ENCODE results near the gene MIS18A. TPM values are rescaled to one million over a fixed set of nuclear protein-coding genes. Genes with fewer than 3 reads are reported as not detected.
"Not testable (repeated sequence)": the region's sequence is repeated elsewhere in the genome, so short reads cannot be mapped to it uniquely, and the experiment has no call there.

The MIS18A gene
- polyA plus RNA-seq, 3 donors: 1.6 to 2.5 (median 2.3) TPM

DNA sequence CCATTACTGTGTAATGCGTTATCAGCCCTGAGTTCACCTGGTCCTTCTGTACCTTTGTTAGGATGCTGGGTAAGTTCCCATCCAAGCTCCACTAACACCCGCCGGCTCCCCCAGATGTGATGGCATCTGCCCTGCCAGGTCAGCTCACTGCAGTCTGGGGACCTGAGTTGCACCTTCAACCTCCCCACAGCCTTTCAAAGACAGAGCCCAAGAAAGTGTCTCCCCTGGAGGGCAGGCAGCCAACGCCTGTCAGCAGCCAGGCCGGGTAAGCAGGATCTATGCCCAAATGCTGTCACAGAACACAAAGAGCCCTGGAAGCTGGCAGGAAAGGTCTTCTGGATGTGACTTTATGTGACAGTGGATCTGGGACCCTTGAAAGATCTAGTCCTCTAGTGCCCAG, 33.5 kb upstream of the MIS18A start:
- H3K4me1 Mint-ChIP-seq: no peaks in the 10 kb centered on the region
- DNase-seq: no peak
- peaks cover 0 to 2% (median 0%) of the 10 kb centered on the region in 7 donors for H3K9me3 Mint-ChIP-seq
- H3K4me2 ChIP-seq (replicated peaks; ENCODE audit: extremely low read depth, low read length, poor library complexity, severe bottlenecking): no peak overlapping the region
- H3K27ac ChIP-seq (ENCODE audit: low read depth in 1 of 2, low read length in 2 of 2): no peak overlapping the region
- TF ChIP-seq, protein P1, sequence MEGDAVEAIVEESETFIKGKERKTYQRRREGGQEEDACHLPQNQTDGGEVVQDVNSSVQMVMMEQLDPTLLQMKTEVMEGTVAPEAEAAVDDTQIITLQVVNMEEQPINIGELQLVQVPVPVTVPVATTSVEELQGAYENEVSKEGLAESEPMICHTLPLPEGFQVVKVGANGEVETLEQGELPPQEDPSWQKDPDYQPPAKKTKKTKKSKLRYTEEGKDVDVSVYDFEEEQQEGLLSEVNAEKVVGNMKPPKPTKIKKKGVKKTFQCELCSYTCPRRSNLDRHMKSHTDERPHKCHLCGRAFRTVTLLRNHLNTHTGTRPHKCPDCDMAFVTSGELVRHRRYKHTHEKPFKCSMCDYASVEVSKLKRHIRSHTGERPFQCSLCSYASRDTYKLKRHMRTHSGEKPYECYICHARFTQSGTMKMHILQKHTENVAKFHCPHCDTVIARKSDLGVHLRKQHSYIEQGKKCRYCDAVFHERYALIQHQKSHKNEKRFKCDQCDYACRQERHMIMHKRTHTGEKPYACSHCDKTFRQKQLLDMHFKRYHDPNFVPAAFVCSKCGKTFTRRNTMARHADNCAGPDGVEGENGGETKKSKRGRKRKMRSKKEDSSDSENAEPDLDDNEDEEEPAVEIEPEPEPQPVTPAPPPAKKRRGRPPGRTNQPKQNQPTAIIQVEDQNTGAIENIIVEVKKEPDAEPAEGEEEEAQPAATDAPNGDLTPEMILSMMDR (IDR thresholded peaks at IDR 0.05): no peak
- H3K79me2 ChIP-seq (ENCODE audit: insufficient read depth, low read length): no peaks in the 10 kb centered on the region
- H3K9me3 ChIP-seq (replicated peaks in 1 of 2; ENCODE audit: control insufficient read depth in 1 of 2, insufficient read depth in 1 of 2, low read length in 2 of 2): no peaks in the 10 kb centered on the region
- no peak overlapping the region for H3K4me3 Mint-ChIP-seq
- no peaks in the 10 kb centered on the region for H3K27me3 Mint-ChIP-seq (ENCODE audit: low read depth in 3 of 3)
- H3K4me1 ChIP-seq (ENCODE audit: control insufficient read depth in 1 of 2, insufficient read depth in 2 of 2, low read length in 2 of 2): no peaks in the 10 kb centered on the region
- H3K36me3 Mint-ChIP-seq: peaks cover 44 to 53% of the 10 kb centered on the region in 2 donors
- no peaks in the 10 kb centered on the region for H3K27me3 ChIP-seq (ENCODE audit: control insufficient read depth in 2 of 2, insufficient read depth in 2 of 2, low read length in 2 of 2)
- peak overlapping the region in 2 of 7 donors; percentile 33 to 47 for H3K27ac Mint-ChIP-seq
- 100% methylated on average over 4 of the region's 5 CpGs for WGBS (ENCODE audit: insufficient coverage)
- no peak overlapping the region for H3K4me3 ChIP-seq (replicated peaks in 1 of 3; ENCODE audit: low read depth in 2 of 3, low read length in 3 of 3)
- H3K9ac ChIP-seq (ENCODE audit: insufficient read depth, low read length, poor library complexity, severe bottlenecking): no peak overlapping the region
- intact Hi-C loops (cut with micrococcal nuclease): no loop called here
- no peak overlapping the region for H2AFZ ChIP-seq (ENCODE audit: insufficient read depth, low read depth, low read length, poor library complexity, severe bottlenecking)
- no peaks in the 10 kb centered on the region for H4K20me1 ChIP-seq (ENCODE audit: insufficient read depth, low read length)
- peaks cover 35 to 54% of the 10 kb centered on the region in 2 donors for H3K36me3 ChIP-seq (replicated peaks in 1 of 2; ENCODE audit: control insufficient read depth in 1 of 2, insufficient read depth in 2 of 2, low read length in 2 of 2)

DNA sequence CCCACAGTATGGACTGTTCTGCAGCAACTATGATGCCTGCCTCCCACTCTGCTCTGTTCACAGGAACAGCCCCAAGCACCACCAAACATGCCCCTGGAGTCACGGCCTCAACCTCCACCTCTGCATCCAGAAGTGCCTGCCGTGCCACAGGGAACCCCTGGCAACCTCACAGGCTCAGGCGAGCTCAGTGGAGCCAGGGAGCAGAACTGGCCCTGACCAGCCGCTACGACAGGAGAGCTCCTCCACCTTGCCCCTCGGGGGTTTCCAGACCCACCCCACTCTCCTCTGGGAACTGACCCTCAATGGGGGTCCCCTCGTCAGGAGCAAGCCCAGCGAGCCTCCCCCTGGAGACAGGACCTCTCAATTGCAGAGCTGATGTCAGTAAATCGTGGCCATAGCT, 32.8 kb upstream of the MIS18A start:
- H3K9me3 ChIP-seq (replicated peaks in 1 of 2; ENCODE audit: control insufficient read depth in 1 of 2, insufficient read depth in 1 of 2, low read length in 2 of 2): no peaks in the 10 kb centered on the region
- Mint-ChIP-seq H3K36me3 (peaks cover 38 to 46% of the 10 kb centered on the region in 2 donors), H3K4me3 (no peak overlapping the region), H3K9me3 (peaks cover 0 to 2% (median 0%) of the 10 kb centered on the region in 7 donors), H3K27me3 (ENCODE audit: low read depth in 3 of 3) (no peaks in the 10 kb centered on the region), H3K4me1 (no peaks in the 10 kb centered on the region), H3K27ac (peak overlapping the region in 1 of 7 donors; percentile 37)
- H3K9ac ChIP-seq (ENCODE audit: insufficient read depth, low read length, poor library complexity, severe bottlenecking): no peak overlapping the region
- no peak overlapping the region for H3K4me2 ChIP-seq (replicated peaks; ENCODE audit: extremely low read depth, low read length, poor library complexity, severe bottlenecking)
- 96% methylated on average over 9 of the region's 9 CpGs for WGBS (ENCODE audit: insufficient coverage)
- intact Hi-C loops (cut with micrococcal nuclease): no loop called here
- no peak overlapping the region for H2AFZ ChIP-seq (ENCODE audit: insufficient read depth, low read depth, low read length, poor library complexity, severe bottlenecking)
- H3K27ac ChIP-seq (ENCODE audit: low read depth in 1 of 2, low read length in 2 of 2): no peak overlapping the region
- no peak for DNase-seq
- no peaks in the 10 kb centered on the region for H3K79me2 ChIP-seq (ENCODE audit: insufficient read depth, low read length)
- TF ChIP-seq, protein P1 (IDR thresholded peaks at IDR 0.05): no peak
- no peak overlapping the region for H3K4me3 ChIP-seq (replicated peaks in 1 of 3; ENCODE audit: low read depth in 2 of 3, low read length in 3 of 3)
- H3K36me3 ChIP-seq (replicated peaks in 1 of 2; ENCODE audit: control insufficient read depth in 1 of 2, insufficient read depth in 2 of 2, low read length in 2 of 2): peaks cover 28 to 47% of the 10 kb centered on the region in 2 donors
- no peaks in the 10 kb centered on the region for H3K4me1 ChIP-seq (ENCODE audit: control insufficient read depth in 1 of 2, insufficient read depth in 2 of 2, low read length in 2 of 2)
- H3K27me3 ChIP-seq (ENCODE audit: control insufficient read depth in 2 of 2, insufficient read depth in 2 of 2, low read length in 2 of 2): no peaks in the 10 kb centered on the region
- no peaks in the 10 kb centered on the region for H4K20me1 ChIP-seq (ENCODE audit: insufficient read depth, low read length)

DNA sequence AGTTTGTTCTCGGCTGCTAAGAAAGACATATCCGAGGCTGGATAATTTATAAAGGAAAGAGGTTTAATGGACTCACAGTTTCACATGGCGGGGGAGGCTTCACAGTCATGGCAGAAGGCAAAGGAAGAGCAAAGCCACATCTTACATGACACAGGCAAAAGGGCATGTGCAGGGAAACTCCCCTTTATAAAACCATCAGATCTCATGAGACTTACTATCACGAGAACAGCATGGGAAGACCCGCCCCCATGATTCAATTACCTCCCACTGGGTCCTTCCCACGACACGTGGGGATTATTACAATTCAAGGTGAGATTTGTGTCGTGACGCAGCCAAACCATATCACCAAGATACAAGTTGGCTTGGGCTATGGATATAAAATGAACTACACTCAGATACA, 32.1 kb upstream of the MIS18A start:
- WGBS (ENCODE audit: insufficient coverage): 100% methylated on average over 1 of the region's 9 CpGs
- H3K4me1 Mint-ChIP-seq; H3K79me2 ChIP-seq (ENCODE audit: insufficient read depth, low read length); H2AFZ ChIP-seq (ENCODE audit: insufficient read depth, low read depth, low read length, poor library complexity, severe bottlenecking); H3K4me3 ChIP-seq (replicated peaks in 1 of 3; ENCODE audit: low read depth in 2 of 3, low read length in 3 of 3); H3K9ac ChIP-seq (ENCODE audit: insufficient read depth, low read length, poor library complexity, severe bottlenecking); H3K27me3 Mint-ChIP-seq (ENCODE audit: low read depth in 3 of 3); H3K9me3 Mint-ChIP-seq; H3K27ac Mint-ChIP-seq; H3K27me3 ChIP-seq (ENCODE audit: control insufficient read depth in 2 of 2, insufficient read depth in 2 of 2, low read length in 2 of 2); H4K20me1 ChIP-seq (ENCODE audit: insufficient read depth, low read length); intact Hi-C loops (cut with micrococcal nuclease); H3K4me1 ChIP-seq (ENCODE audit: control insufficient read depth in 1 of 2, insufficient read depth in 2 of 2, low read length in 2 of 2); DNase-seq; H3K27ac ChIP-seq (ENCODE audit: low read depth in 1 of 2, low read length in 2 of 2); H3K9me3 ChIP-seq (replicated peaks in 1 of 2; ENCODE audit: control insufficient read depth in 1 of 2, insufficient read depth in 1 of 2, low read length in 2 of 2); H3K4me3 Mint-ChIP-seq; H3K4me2 ChIP-seq (replicated peaks; ENCODE audit: extremely low read depth, low read length, poor library complexity, severe bottlenecking): not testable (repeated sequence)
- H3K36me3 Mint-ChIP-seq: peaks cover 34 to 41% of the 10 kb centered on the region in 2 donors
- peaks cover 22 to 41% of the 10 kb centered on the region in 2 donors for H3K36me3 ChIP-seq (replicated peaks in 1 of 2; ENCODE audit: control insufficient read depth in 1 of 2, insufficient read depth in 2 of 2, low read length in 2 of 2)

Measured in CD14-positive monocyte (primary cell).